Neuronal stem cell (in vitro differentiated cells): ENCODE measurements around the gene E4F1. TPM values are rescaled to one million over a fixed set of nuclear protein-coding genes. Genes with fewer than 3 reads are reported as not detected.
A peak's percentile ranks its signal among the peaks of the same experiment; 100 is the strongest.

Experiments used
- DNase-seq: peaks from one replicate; pipeline ENCODE4 v3.0.0-alpha.2; 2013; ENCODE audit warnings: low spot score
- H2AFZ ChIP-seq: one replicate; pipeline ENCODE4 v1.6.1; 2013; ENCODE audit warnings: mild to moderate bottlenecking, low read length, inconsistent platforms
- H2AK5ac ChIP-seq: 2 replicates; pipeline ENCODE4 v1.6.1; 2013; ENCODE audit warnings: low read depth, mild to moderate bottlenecking, inconsistent platforms, low read length, moderate library complexity, mixed read lengths
- H2BK120ac ChIP-seq: 2 replicates; pipeline ENCODE4 v1.6.1; 2013; ENCODE audit warnings: low read depth, mild to moderate bottlenecking, inconsistent platforms, low read length, moderate library complexity, mixed read lengths
- H2BK12ac ChIP-seq: one replicate; pipeline ENCODE4 v1.6.1; 2013; ENCODE audit warnings: low read length, inconsistent platforms
- H2BK15ac ChIP-seq: 2 replicates; pipeline ENCODE4 v1.6.1; 2013; ENCODE audit warnings: mild to moderate bottlenecking, low read length, inconsistent platforms, mixed read lengths
- H2BK5ac ChIP-seq: one replicate; pipeline ENCODE4 v1.6.1; 2013; ENCODE audit warnings: inconsistent platforms, mild to moderate bottlenecking, low read length, moderate library complexity
- H3K14ac ChIP-seq: one replicate; pipeline ENCODE4 v1.6.1; 2013; ENCODE audit warnings: low read length, inconsistent platforms
- H3K18ac ChIP-seq: 2 replicates; pipeline ENCODE4 v1.6.1; 2013; ENCODE audit warnings: low read length, inconsistent platforms
- H3K23ac ChIP-seq: 2 replicates; pipeline ENCODE4 v1.6.1; 2013; ENCODE audit warnings: low read depth, mild to moderate bottlenecking, mixed read lengths, low read length, inconsistent platforms; ENCODE audit not compliant: poor library complexity
- H3K27ac ChIP-seq: replicated peaks from 3 replicates; pipeline ENCODE4 v1.5.1; 2013; ENCODE audit warnings: low read length, inconsistent platforms
- H3K27me3 ChIP-seq, 3 experiments: 2 replicates each; pipeline ENCODE4 v1.6.1; 2013; ENCODE audit warnings: low read length in 3 of 3, mild to moderate bottlenecking in 2 of 3, inconsistent platforms in 1 of 3, low read depth in 1 of 3, mixed read lengths in 1 of 3, moderate library complexity in 1 of 3; ENCODE audit not compliant: control insufficient read depth in 3 of 3, insufficient read depth in 3 of 3
- H3K36me3 ChIP-seq, 2 donors: replicated peaks in 1 of 2; 2 replicates each; pipeline ENCODE4 v1.6.1; 2013; ENCODE audit warnings: low read length in 2 of 2; ENCODE audit not compliant: control insufficient read depth in 2 of 2, insufficient read depth in 2 of 2
- H3K4ac ChIP-seq: 2 replicates; pipeline ENCODE4 v1.6.1; 2013; ENCODE audit warnings: inconsistent platforms, mild to moderate bottlenecking, low read length, moderate library complexity
- H3K4me1 ChIP-seq, 2 donors: 1 replicate in 1 of 2; 2 replicates in 1 of 2; pipeline ENCODE4 v1.6.1; 2013; ENCODE audit warnings: low read length in 2 of 2, low read depth in 1 of 2; ENCODE audit not compliant: control insufficient read depth in 2 of 2, insufficient read depth in 1 of 2
- H3K4me2 ChIP-seq: one replicate; pipeline ENCODE4 v1.6.1; 2013; ENCODE audit warnings: mild to moderate bottlenecking, low read length, inconsistent platforms; ENCODE audit not compliant: insufficient read depth, poor library complexity, severe bottlenecking
- H3K4me3 ChIP-seq, 2 donors: 2 replicates each; pipeline ENCODE4 v1.5.1; 2013; ENCODE audit warnings: low read length in 2 of 2, mild to moderate bottlenecking in 2 of 2, inconsistent platforms in 1 of 2, moderate library complexity in 1 of 2
- H3K79me1 ChIP-seq: one replicate; pipeline ENCODE4 v1.6.1; 2013; ENCODE audit warnings: low read depth, mild to moderate bottlenecking, inconsistent platforms, low read length, moderate library complexity
- H3K9ac ChIP-seq: one replicate; pipeline ENCODE4 v1.6.1; 2013; ENCODE audit warnings: mild to moderate bottlenecking, low read depth, low read length, inconsistent platforms; ENCODE audit not compliant: poor library complexity
- H3K9me3 ChIP-seq, 2 donors: replicated peaks in 1 of 2; 2 replicates each; pipeline versions ENCODE3 to v1.6.1; 2013; ENCODE audit warnings: low read length in 2 of 2, mild to moderate bottlenecking in 2 of 2, inconsistent platforms in 1 of 2, low read depth in 1 of 2, mixed read lengths in 1 of 2, moderate library complexity in 1 of 2; ENCODE audit not compliant: control insufficient read depth in 2 of 2, insufficient read depth in 1 of 2
- H4K8ac ChIP-seq: one replicate; pipeline ENCODE4 v1.6.1; 2013; ENCODE audit warnings: low read depth, mild to moderate bottlenecking, inconsistent platforms, low read length, moderate library complexity
- H4K91ac ChIP-seq: one replicate; pipeline ENCODE4 v1.6.1; 2013; ENCODE audit warnings: low read length, low read depth, mild to moderate bottlenecking, inconsistent platforms; ENCODE audit not compliant: poor library complexity
- WGBS, 2 donors: extraction: QIAGEN DNeasy Blood & Tissue Kit; methylation state at CpG; one replicate each; pipeline ENCODE4 v1.1.7; 2013; ENCODE audit warnings: missing lambda C conversion rate in 2 of 2, mixed read lengths in 1 of 2; ENCODE audit not compliant: insufficient read length in 2 of 2, insufficient replicate concordance in 1 of 2; ENCODE audit errors: extremely low coverage in 2 of 2; 5-methylcytosine and 5-hydroxymethylcytosine counted together
- polyA plus RNA-seq, 2 experiments: library from polyadenylated mRNA; stranded (reverse); fragments of 200-250 nt; gene quantifications; one replicate each; pipeline ENCODE4 v1.2.3, GENCODE V29; 2013

The E4F1 gene
- polyA plus RNA-seq (2013, experiment 1 of 2) = 10.6 TPM
- polyA plus RNA-seq (2013, experiment 2 of 2) = 9.7 TPM

GRCh38 chr16:2223221-2223941 lies at the start of gene E4F1:
Gene E4F1 (plus strand): TSS chr16:2223591. CDS start chr16:2223614, 23 bp downstream.
- peak; percentile 99 for DNase-seq
- Histone ChIP-seq H4K8ac (no peak within 1 kb of the TSS), H3K9me3 (no peaks in the 10 kb centered on the region), H3K4me2 (peak within 1 kb of the TSS; percentile 87), H3K4me1 (peaks cover 2 to 3% of the 10 kb centered on the region in 2 donors), H3K36me3 (peaks cover 0 to 20% of the 10 kb centered on the region in 2 donors), H3K9ac (peak within 1 kb of the TSS; percentile 95), H3K4me3 (peak within 1 kb of the TSS; percentile 87 to 92), H2BK5ac (peak within 1 kb of the TSS; percentile 90), H3K79me1 (peaks cover 11% of the 10 kb centered on the region), H3K14ac (peak within 1 kb of the TSS; percentile 75), H3K27me3 (no peaks in the 10 kb centered on the region), H3K4ac (no peak within 1 kb of the TSS), H3K18ac (peak within 1 kb of the TSS; percentile 96), H3K27ac (peak within 1 kb of the TSS; percentile 83), H3K23ac (peak within 1 kb of the TSS; percentile 99), H2BK120ac (no peak within 1 kb of the TSS), H2AFZ (peak within 1 kb of the TSS; percentile 98), H2BK12ac (no peak within 1 kb of the TSS), H2AK5ac (peak within 1 kb of the TSS; percentile 90), H4K91ac (no peak within 1 kb of the TSS), H2BK15ac (peak within 1 kb of the TSS; percentile 58)
- WGBS, 2 donors = no CpG with 5 or more reads among the region's 82 CpGs

- Histone ChIP-seq H3K79me1 (peaks cover 7% of the 10 kb centered on the region), H3K18ac (no peak overlapping the region), H2BK15ac (no peak overlapping the region), H3K14ac (no peak overlapping the region), H2BK120ac (no peak overlapping the region), H3K23ac (no peak overlapping the region), H3K9ac (no peak overlapping the region), H3K4me2 (no peak overlapping the region), H2AK5ac (no peak overlapping the region), H3K4me1 (no peaks in the 10 kb centered on the region), H2BK12ac (no peak overlapping the region), H2BK5ac (no peak overlapping the region), H3K36me3 (peaks cover 28 to 82% of the 10 kb centered on the region in 2 donors), H3K4ac (no peak overlapping the region), H3K27me3 (no peaks in the 10 kb centered on the region), H3K27ac (no peak overlapping the region), H3K9me3 (no peaks in the 10 kb centered on the region), H4K8ac (no peak overlapping the region), H2AFZ (no peak overlapping the region), H4K91ac (no peak overlapping the region), H3K4me3 (no peak overlapping the region)
- no peak for DNase-seq
- no CpG with 5 or more reads among the region's 4 CpGs for WGBS, 2 donors
These were observed 49.5 kb upstream of the E4F1 start for GRCh38 chr16:2173916-2174315.

GRCh38 chr16:2174396-2175131 lies 48.8 kb upstream of the E4F1 start:
- H2AK5ac ChIP-seq = no peak overlapping the region
- peaks cover 7% of the 10 kb centered on the region for H3K79me1 ChIP-seq
- H3K4me2 ChIP-seq = no peak overlapping the region
- no peak overlapping the region for H2BK12ac ChIP-seq
- no peaks in the 10 kb centered on the region for H3K27me3 ChIP-seq
- no peaks in the 10 kb centered on the region for H3K4me1 ChIP-seq
- H2AFZ ChIP-seq = no peak overlapping the region
- H3K9ac ChIP-seq = no peak overlapping the region
- H2BK120ac ChIP-seq = no peak overlapping the region
- peak overlapping the region; percentile 82 for H2BK5ac ChIP-seq
- no peak overlapping the region for H3K27ac ChIP-seq
- no peak overlapping the region for H4K91ac ChIP-seq
- H3K9me3 ChIP-seq = no peaks in the 10 kb centered on the region
- no peak overlapping the region for H3K23ac ChIP-seq
- peaks cover 28 to 77% of the 10 kb centered on the region in 2 donors for H3K36me3 ChIP-seq
- H3K4ac ChIP-seq = no peak overlapping the region
- no peak overlapping the region for H3K14ac ChIP-seq
- no peak overlapping the region for H3K18ac ChIP-seq
- WGBS, 2 donors = no CpG with 5 or more reads among the region's 21 CpGs
- no peak overlapping the region for H4K8ac ChIP-seq
- no peak for DNase-seq
- H3K4me3 ChIP-seq = no peak overlapping the region
- H2BK15ac ChIP-seq = no peak overlapping the region

- Histone ChIP-seq H3K23ac (no peak overlapping the region), H3K9ac (peak overlapping the region; percentile 30), H3K27me3 (no peaks in the 10 kb centered on the region), H3K9me3 (no peaks in the 10 kb centered on the region), H2BK5ac (peak overlapping the region; percentile 82), H4K91ac (no peak overlapping the region), H2BK120ac (no peak overlapping the region), H2AFZ (no peak overlapping the region), H3K79me1 (peaks cover 7% of the 10 kb centered on the region), H2AK5ac (no peak overlapping the region), H4K8ac (no peak overlapping the region), H3K4me3 (peak overlapping the region in 1 of 2 donors; percentile 45), H3K36me3 (peaks cover 28 to 71% of the 10 kb centered on the region in 2 donors), H2BK15ac (no peak overlapping the region), H3K4ac (no peak overlapping the region), H3K4me2 (no peak overlapping the region), H3K4me1 (no peaks in the 10 kb centered on the region), H2BK12ac (no peak overlapping the region), H3K27ac (no peak overlapping the region), H3K14ac (no peak overlapping the region), H3K18ac (no peak overlapping the region)
- no peak for DNase-seq
- WGBS, 2 donors = no CpG with 5 or more reads among the region's 10 CpGs
These were observed 47.9 kb upstream of the E4F1 start for GRCh38 chr16:2175454-2175853.
